ENCODE results near the gene TADA3.

GRCh38 chr3:9791790-9792404 is 376 bp downstream of the TADA3 start:
- TF ChIP-seq SRF (CRISPR knock-in tag; IDR thresholded peaks at IDR 0.05): no peak
- TF ChIP-seq EGR1 (conservative IDR thresholded peaks at IDR 0.05): no peak
- no peak for TF ChIP-seq ZNF707 (CRISPR knock-in tag; conservative IDR thresholded peaks at IDR 0.05)
- no peak for TF ChIP-seq ZFP1 (CRISPR knock-in tag; IDR thresholded peaks at IDR 0.05)
- no peak; a peak in 1 of 6 replicates for TF ChIP-seq CTCF (IDR thresholded peaks at IDR 0.05 in 2 of 3, conservative IDR thresholded peaks at IDR 0.05 in 1 of 3; ENCODE audit: insufficient read depth in 2 of 3, low read depth in 1 of 3, low read length in 3 of 3)
- TF ChIP-seq NR3C1 (CRISPR knock-in tag; IDR thresholded peaks at IDR 0.05): no peak
- no peak for TF ChIP-seq FOXK1 (CRISPR knock-in tag; IDR thresholded peaks at IDR 0.05; ENCODE audit: borderline replicate concordance)
- no peak for TF ChIP-seq MAFF (IDR thresholded peaks at IDR 0.05; ENCODE audit: low read length)
- TF ChIP-seq SRSF7 (optimal IDR thresholded peaks at IDR 0.05; ENCODE audit: low read depth, low read length): no peak
- TF ChIP-seq TAF1 (IDR thresholded peaks at IDR 0.05; ENCODE audit: control insufficient read depth, extremely low read depth, insufficient read depth, low read length, severe bottlenecking): no peak
- no peak for TF ChIP-seq MTA2 (IDR thresholded peaks at IDR 0.05; ENCODE audit: low read depth)
- no peak for TF ChIP-seq TRIM24 (IDR thresholded peaks at IDR 0.05)

Data from K562 (cell line).